ENCODE data around the gene KCNK5. TPM values are rescaled to one million over a fixed set of nuclear protein-coding genes. Genes with fewer than 3 reads are reported as not detected.

The KCNK5 gene
- total and polyA plus RNA-seq, 2 donors (not counting 3 experiments of a cell fraction or from before 2014, with no cell fraction given) = not detected

- H3K36me3 ChIP-seq (ENCODE audit: control insufficient read depth in 2 of 2, extremely low read depth in 1 of 2, insufficient read depth in 2 of 2, low read length in 2 of 2) = no peaks in the 10 kb centered on the region
- CTCF ChIA-PET = interaction anchor here (1.2 kb wide), 1 partner anchor 162 kb away, joined by 3 read pairs; no protein-coding TSS in a partner anchor
- DNase-seq (ENCODE audit: low read depth, low spot score) = no peak
- dilution Hi-C loops (cut with MboI; ENCODE audit: extremely low pct_ligation_motif_present, low sequenced_read_pairs) (no loop called here), intact Hi-C loops (cut with micrococcal nuclease) (no loop called here)
- no peaks in the 10 kb centered on the region for H3K9me1 ChIP-seq (replicated peaks; ENCODE audit: control insufficient read depth, extremely low read depth, insufficient read depth, low read length)
- no peak overlapping the region for H3K4me2 ChIP-seq (ENCODE audit: insufficient read depth, low read length)
- no peak overlapping the region for H2AFZ ChIP-seq (ENCODE audit: low read depth, low read length)
- no peaks in the 10 kb centered on the region for H3K27me3 ChIP-seq (ENCODE audit: control insufficient read depth in 2 of 2, insufficient read depth in 2 of 2, low read length in 2 of 2)
- TF ChIP-seq POLR2A (IDR thresholded peaks at IDR 0.05; ENCODE audit: low read depth, low read length) (no peak), MYC (IDR thresholded peaks at IDR 0.05; ENCODE audit: low read depth, low read length) (no peak), MAX (IDR thresholded peaks at IDR 0.05; ENCODE audit: insufficient read depth, insufficient read length) (no peak), POLR2AphosphoS5 (IDR thresholded peaks at IDR 0.05; ENCODE audit: insufficient read depth, low read depth, low read length) (no peak), FOS (IDR thresholded peaks at IDR 0.05; ENCODE audit: borderline replicate concordance, insufficient read depth, low read length) (no peak), JUN (IDR thresholded peaks at IDR 0.05; ENCODE audit: borderline replicate concordance, insufficient read depth, insufficient read length, low read depth) (no peak), EZH2 (IDR thresholded peaks at IDR 0.05; ENCODE audit: borderline replicate concordance, low read depth, low read length, severe bottlenecking) (no peak), GATA2 (IDR thresholded peaks at IDR 0.05; ENCODE audit: insufficient read depth, insufficient read length, low read depth, low read length) (no peak), CTCF (IDR thresholded peaks at IDR 0.05; ENCODE audit: extremely low read depth in 1 of 2, insufficient read depth in 1 of 2, low read depth in 1 of 2, low read length in 2 of 2) (no peak)
- POLR2A ChIA-PET = no interaction called here
- no peak overlapping the region for H3K9ac ChIP-seq (replicated peaks; ENCODE audit: extremely low read depth, insufficient read depth, low read length)
- no peaks in the 10 kb centered on the region for H3K9me3 ChIP-seq (replicated peaks; ENCODE audit: control insufficient read depth, insufficient read depth, low read length)
- no peak overlapping the region for H3K27ac ChIP-seq (ENCODE audit: insufficient read depth, low read depth, low read length)
- H3K4me3 ChIP-seq (replicated peaks in 1 of 3; ENCODE audit: insufficient read depth in 1 of 3, low read depth in 1 of 3, low read length in 3 of 3) = no peak overlapping the region
- no TSS peak for BruUV-seq (replicated peaks)
- H3K79me2 ChIP-seq (ENCODE audit: control insufficient read depth, insufficient read depth, low read length) = no peaks in the 10 kb centered on the region
- H3K4me1 ChIP-seq (ENCODE audit: control insufficient read depth, extremely low read depth, insufficient read depth, low read length) = no peaks in the 10 kb centered on the region
- H4K20me1 ChIP-seq (replicated peaks; ENCODE audit: control insufficient read depth, extremely low read depth, insufficient read depth, low read length) = no peaks in the 10 kb centered on the region
- no peak for FAIRE-seq
These were observed 88.6 kb downstream of the KCNK5 start for GRCh38 chr6:39140556-39141167.

Other genes starting within 250 kb of the KCNK5 start
- gene GLP1R, start 180.7 kb downstream of the KCNK5 start, total RNA-seq = not detected in 2 replicates
- gene GLP1R, start 180.7 kb downstream of the KCNK5 start, polyA plus RNA-seq = not detected in 2 replicates
- gene SAYSD1, start 114.3 kb downstream of the KCNK5 start, total RNA-seq = 7.1 and 9.0 TPM in 2 replicates
- 8.5 and 9.7 TPM in 2 replicates for gene SAYSD1, start 114.3 kb downstream of the KCNK5 start, polyA plus RNA-seq
- gene KCNK17, start 84.9 kb upstream of the KCNK5 start, total RNA-seq = not detected in 2 replicates
- not detected in 2 replicates for gene KCNK17, start 84.9 kb upstream of the KCNK5 start, polyA plus RNA-seq
- not detected in 2 replicates for gene KCNK16, start 93.2 kb upstream of the KCNK5 start, total RNA-seq
- gene KCNK16, start 93.2 kb upstream of the KCNK5 start, polyA plus RNA-seq = not detected in 2 replicates